NCI-H2081 treated with DMSO at 0.1 percent for 48 hours (cell line): ENCODE data around the gene CA5A.
"Not testable (repeated sequence)": the region's sequence is repeated elsewhere in the genome, so short reads cannot be mapped to it uniquely, and the experiment has no call there.

ENCODE experiments used
- DNase-seq: peaks from one replicate; lab custom pipeline; 2025; lab: John Stamatoyannopoulos, UW

Gene CA5A

GRCh38 chr16:87948119-87948545 is 11.8 kb upstream of the CA5A start:
- DNase-seq: no peak

DNA sequence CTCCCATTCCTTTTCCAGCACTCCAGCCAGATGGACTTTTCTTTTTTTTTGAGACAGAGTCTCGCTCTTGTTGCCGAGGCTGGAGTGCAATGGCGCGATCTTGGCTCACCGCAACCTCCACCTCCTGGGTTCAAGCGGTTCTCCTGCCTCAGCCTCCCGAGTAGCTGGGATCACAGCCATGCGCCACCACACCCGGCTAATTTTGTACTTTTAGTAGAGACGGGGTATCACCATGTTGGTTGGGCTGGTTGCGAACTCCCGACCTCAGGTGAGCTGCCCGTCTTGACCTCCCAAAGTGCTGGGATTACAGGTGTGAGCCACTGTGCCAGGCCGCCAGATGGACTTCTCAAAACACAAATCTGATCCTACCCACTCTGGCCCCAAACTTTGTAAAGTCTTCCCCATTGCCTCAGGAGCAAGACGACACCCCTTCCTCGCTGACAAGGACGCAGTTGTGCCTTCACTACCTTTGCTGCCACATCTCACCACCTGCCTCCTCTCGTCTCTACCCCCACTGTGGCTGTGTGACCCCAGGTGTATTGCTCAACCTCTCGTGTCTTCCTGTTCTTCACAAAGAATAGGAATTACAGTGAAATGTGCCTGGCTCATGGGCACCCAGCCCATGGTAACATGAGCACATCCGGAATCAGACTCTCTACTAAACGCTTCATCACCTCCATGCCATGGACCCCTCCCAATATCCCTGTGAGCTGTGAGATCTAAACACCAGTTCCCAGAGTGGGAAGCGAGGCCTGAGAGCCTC is 11.2 kb upstream of the CA5A start:
- no peak for DNase-seq

GRCh38 chr16:87946596-87947347 is 10.4 kb upstream of the CA5A start:
- no peak for DNase-seq

- peak; percentile 68 for DNase-seq
Measured at GRCh38 chr16:87945351-87946042, 9.2 kb upstream of the CA5A start.

GRCh38 chr16:87942680-87943079 is 6.4 kb upstream of the CA5A start:
- no peak for DNase-seq

DNA sequence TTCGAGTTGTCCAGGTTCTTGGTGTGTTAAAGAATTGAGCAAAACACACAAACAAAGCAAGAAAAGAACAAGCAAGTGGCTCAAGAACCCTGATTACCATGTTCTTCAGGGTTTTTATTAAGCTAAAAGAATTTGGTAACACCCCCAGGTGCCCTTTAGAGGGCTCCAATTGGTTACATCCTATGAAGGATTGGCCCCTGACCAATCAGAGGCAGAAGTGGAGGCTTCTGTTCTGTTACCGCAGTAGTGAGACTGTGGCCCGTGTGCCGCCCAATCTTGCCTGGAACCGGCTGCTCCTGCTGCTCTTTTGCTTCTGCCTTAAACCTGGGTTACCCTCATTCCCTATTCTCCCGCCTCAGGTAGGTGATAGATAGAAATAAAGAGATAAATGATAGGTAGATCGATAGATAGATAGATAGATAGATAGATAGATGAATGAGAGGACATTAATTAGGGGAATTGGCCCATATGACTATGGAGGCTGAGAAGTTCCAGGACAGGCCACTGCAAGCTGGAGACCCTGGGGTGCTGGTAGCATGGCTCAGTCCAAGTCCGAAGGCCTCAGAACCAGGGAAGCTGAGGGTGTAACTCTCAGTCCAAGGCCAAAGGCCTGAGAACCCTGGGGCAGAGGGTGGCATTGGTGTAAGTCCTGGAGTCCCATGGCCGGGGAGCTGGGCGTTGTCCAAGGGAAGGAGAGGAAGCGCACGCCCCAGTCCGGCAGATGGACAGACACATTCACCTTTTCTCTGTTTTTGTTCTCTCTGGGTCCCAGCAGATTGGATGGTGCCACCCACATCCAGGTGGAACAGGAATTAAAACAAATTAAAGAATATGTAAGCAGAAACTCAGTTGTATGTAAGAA is 3.5 kb upstream of the CA5A start:
- no peak for DNase-seq

DNA sequence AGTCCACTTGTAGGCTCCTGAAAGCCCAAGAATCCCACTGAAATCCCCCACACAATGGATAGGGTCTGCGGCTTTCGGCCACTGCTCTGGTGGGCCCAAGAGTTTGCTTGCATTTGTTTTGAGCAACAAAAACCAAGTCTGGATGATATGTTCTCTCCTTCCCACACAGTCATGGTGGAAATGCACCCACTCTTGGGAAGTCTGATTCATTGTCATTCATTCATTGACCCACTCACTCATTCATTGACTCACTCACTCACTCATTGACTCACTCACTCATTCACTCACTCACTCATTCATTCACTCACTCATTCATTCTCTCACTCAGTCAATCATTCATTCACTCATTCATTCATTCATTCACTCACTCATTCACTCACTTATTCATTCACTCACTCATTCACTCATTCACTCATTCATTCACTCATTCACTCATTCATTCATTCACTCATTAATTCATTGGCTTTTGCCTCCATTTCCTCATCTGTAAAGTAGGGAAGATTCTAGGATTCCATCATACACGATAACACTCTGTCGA is 2.2 kb upstream of the CA5A start:
- no peak for DNase-seq

DNA sequence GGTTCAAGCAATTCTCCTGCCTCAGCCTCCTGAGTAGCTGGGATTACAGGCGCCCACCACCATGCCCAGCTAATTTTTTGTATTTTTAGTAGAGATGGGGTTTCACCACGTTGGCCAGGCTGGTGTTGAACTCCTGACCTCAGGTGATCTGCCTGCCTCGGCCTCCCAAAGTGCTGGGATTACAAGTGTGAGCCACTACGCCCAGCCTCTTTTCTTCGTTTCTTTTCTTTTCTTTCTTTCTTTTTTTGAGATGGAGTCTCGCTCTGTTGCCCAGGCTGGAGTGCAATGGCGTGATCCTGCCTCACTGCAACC is 858 bp upstream of the CA5A start:
- not testable (repeated sequence) for DNase-seq

DNA sequence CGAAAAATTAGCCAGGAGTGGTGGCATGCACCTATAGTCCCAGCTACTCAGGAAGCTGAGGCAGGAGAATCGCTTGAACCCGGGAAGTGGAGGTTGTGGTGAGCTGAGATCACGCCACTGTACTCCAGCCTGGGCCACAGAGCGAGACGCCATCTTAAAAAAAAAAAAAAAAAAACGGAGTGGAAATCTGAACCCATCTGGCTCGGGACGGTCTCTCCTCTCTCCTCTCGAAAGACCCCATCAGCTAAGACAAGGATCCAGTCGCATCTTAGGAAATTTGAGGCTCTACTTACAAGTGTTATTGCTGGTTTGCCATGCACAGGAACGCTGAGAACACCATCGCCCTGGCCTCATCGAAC is 334 bp downstream of the CA5A start:
- DNase-seq: not testable (repeated sequence)

GRCh38 chr16:87934752-87935425 is 1.4 kb downstream of the CA5A start:
- DNase-seq: not testable (repeated sequence)

DNA sequence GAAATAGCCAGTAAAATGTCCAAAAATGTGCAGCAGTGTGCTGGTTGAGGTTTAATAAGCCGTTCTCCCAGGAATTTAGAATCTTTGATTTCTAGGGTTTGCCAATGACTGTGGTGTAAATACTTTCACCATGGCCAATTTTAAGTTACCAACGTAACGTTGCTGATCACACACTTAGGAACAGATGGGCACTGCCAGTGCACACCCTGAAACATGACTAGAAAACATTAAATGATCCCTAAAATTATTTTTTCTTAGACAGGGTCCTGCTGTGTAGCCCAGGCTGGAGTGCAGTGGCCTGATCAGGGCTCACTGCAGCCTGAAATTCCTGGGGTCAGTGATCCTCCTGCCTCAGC is 3.2 kb downstream of the CA5A start:
- no peak for DNase-seq

- not testable (repeated sequence) for DNase-seq
Measured at GRCh38 chr16:87932475-87933139, 3.7 kb downstream of the CA5A start.

- no peak for DNase-seq
Measured at GRCh38 chr16:87931504-87931903, 4.8 kb downstream of the CA5A start.

GRCh38 chr16:87930456-87930855 is 5.9 kb downstream of the CA5A start:
- DNase-seq: no peak

DNA sequence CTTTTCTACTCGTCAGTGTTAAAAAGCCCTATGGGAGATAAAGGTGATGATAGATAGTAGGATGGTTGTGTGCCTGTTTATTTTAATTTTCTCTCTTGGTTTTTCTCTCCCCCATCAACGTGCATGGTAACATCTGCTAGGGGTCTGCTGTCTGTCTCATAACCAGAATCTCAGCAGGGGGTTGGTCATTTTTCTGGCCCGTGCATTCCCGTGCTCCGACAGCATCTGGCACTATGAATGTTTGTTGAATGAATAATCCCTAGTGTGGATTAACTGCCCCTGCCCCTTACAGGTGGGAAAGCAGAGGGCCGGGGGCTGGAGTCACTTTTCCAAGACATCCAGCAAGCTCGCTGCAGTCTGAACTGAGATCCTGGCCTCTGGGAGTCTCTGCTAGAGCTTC is 6.3 kb downstream of the CA5A start:
- no peak for DNase-seq

DNA sequence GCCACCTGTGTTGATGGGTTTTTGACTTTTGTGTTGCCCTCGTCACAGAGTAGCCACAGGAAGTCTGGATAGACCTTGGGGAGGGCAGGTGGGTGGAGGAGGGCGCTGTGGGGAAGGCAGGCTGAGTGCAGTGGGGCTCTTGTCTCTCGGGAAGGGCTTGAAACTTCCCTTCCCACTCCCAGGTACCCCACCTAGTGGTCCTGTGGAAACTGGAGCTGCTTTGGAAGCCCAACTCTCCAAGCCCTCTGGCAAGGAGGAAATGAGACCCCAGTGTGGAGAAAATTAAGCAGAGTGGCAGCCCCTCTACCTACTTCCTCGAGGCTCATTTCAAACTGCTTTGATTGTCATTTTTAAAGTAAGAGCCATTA is 9.2 kb downstream of the CA5A start:
- no peak for DNase-seq

- DNase-seq: no peak
Measured at GRCh38 chr16:87926246-87927194, 9.8 kb downstream of the CA5A start.

- DNase-seq: peak; percentile 90
Measured at GRCh38 chr16:87924811-87925670, 11.3 kb downstream of the CA5A start.
